ENCODE data around the gene CEPT1. TPM values are rescaled to one million over a fixed set of nuclear protein-coding genes. Genes with fewer than 3 reads are reported as not detected.

CEPT1 gene
- total and polyA plus RNA-seq, 2 of the 4 experiments (the other 2 are of a cell fraction), result 13.3 to 27.4 TPM

GRCh38 chr1:111196213-111196612, 56.2 kb downstream of the CEPT1 start:
- no TSS peak for BruUV-seq (replicated peaks)
- Histone ChIP-seq H3K9me3 (ENCODE audit: control insufficient read depth, insufficient read depth, low read length) (no peaks in the 10 kb centered on the region), H2AFZ (replicated peaks; ENCODE audit: low read length, poor library complexity) (no peak overlapping the region), H2AK5ac (ENCODE audit: low read depth, low read length) (no peak overlapping the region), H4K8ac (ENCODE audit: low read depth in 2 of 2, low read length in 2 of 2) (no peak overlapping the region), H4K5ac (ENCODE audit: low read depth, low read length) (no peak overlapping the region), H2BK15ac (ENCODE audit: low read depth, low read length) (no peak overlapping the region), H3K14ac (replicated peaks; ENCODE audit: low read depth, low read length) (no peak overlapping the region), H3K4me3 (ENCODE audit: insufficient read depth, low read depth, low read length) (no peak overlapping the region), H3K27me3 (ENCODE audit: control insufficient read depth, insufficient read depth, low read length) (peaks cover 4% of the 10 kb centered on the region; the same call in 1 of the 2 replicates), H3K18ac (ENCODE audit: low read depth, low read length) (no peak overlapping the region), H3K23ac (ENCODE audit: low read depth, low read length) (no peak overlapping the region), H4K20me1 (ENCODE audit: insufficient read depth, low read length) (no peaks in the 10 kb centered on the region), H3K4me1 (ENCODE audit: control insufficient read depth, insufficient read depth, low read length) (peaks cover 28% of the 10 kb centered on the region), H2BK120ac (ENCODE audit: low read depth, low read length) (no peak overlapping the region), H3K79me1 (ENCODE audit: low read depth in 1 of 2, low read length in 2 of 2) (0 out of 4 replicates have a peak, but pooled peaks cover 0 to 5% of the 10 kb centered on the region in 2 experiments), H3K27ac (ENCODE audit: insufficient read depth, low read length) (no peak overlapping the region), H3K56ac (ENCODE audit: extremely low read depth, insufficient read depth, low read length) (no peak overlapping the region), H3K4me2 (ENCODE audit: low read depth, low read length) (no peak overlapping the region), H2AK9ac (replicated peaks; ENCODE audit: low read depth, low read length, poor library complexity) (no peak overlapping the region), H4K91ac (ENCODE audit: insufficient read depth, low read depth, low read length) (no peak overlapping the region), H3K9me1 (ENCODE audit: insufficient read depth, low read length) (peaks cover 20% of the 10 kb centered on the region), H3K4ac (ENCODE audit: low read depth, low read length) (no peak overlapping the region), H2BK20ac (ENCODE audit: low read depth, low read length) (no peak overlapping the region), H3K9ac (ENCODE audit: low read depth, low read length) (no peak overlapping the region), H3K36me3 (ENCODE audit: control insufficient read depth, insufficient read depth, low read length) (no peaks in the 10 kb centered on the region), H2BK5ac (ENCODE audit: low read depth, low read length, poor library complexity, severe bottlenecking) (no peak overlapping the region)
- in situ Hi-C loops (cut with MboI; ENCODE audit: low sequenced_read_pairs) (no loop called here), intact Hi-C loops (cut with micrococcal nuclease) (no loop called here), dilution Hi-C loops (cut with HindIII; ENCODE audit: low sequenced_read_pairs, unreplicated experiment) (no loop called here)
- TF ChIP-seq RAD21 (IDR thresholded peaks at IDR 0.05; ENCODE audit: low read length) (no peak), SMC3 (IDR thresholded peaks at IDR 0.05; ENCODE audit: low read depth, low read length) (no peak), MAZ (IDR thresholded peaks at IDR 0.05; ENCODE audit: borderline replicate concordance, low read depth, low read length) (no peak), NFE2L2 (IDR thresholded peaks at IDR 0.05; ENCODE audit: low read depth, low read length) (no peak), POLR2A (IDR thresholded peaks at IDR 0.05; ENCODE audit: low read depth, low read length) (no peak), CTCF (conservative IDR thresholded peaks at IDR 0.05; ENCODE audit: low read depth, low read length) (no peak), MXI1 (IDR thresholded peaks at IDR 0.05; ENCODE audit: borderline replicate concordance, low read depth, low read length) (no peak), USF2 (IDR thresholded peaks at IDR 0.05; ENCODE audit: low read depth, low read length) (no peak), FOS (IDR thresholded peaks at IDR 0.05; ENCODE audit: low read depth, low read length) (no peak), CHD1 (IDR thresholded peaks at IDR 0.05; ENCODE audit: low read depth, low read length) (no peak), RCOR1 (IDR thresholded peaks at IDR 0.05; ENCODE audit: insufficient replicate concordance, low read length) (no peak), RFX5 (IDR thresholded peaks at IDR 0.05; ENCODE audit: low read depth, low read length) (no peak), CEBPB (IDR thresholded peaks at IDR 0.05; ENCODE audit: low read depth, low read length) (no peak), ELK1 (IDR thresholded peaks at IDR 0.05; ENCODE audit: borderline replicate concordance, low read depth, low read length) (no peak), MAFK (IDR thresholded peaks at IDR 0.05; ENCODE audit: low read depth, low read length) (no peak), BHLHE40 (IDR thresholded peaks at IDR 0.05; ENCODE audit: low read depth, low read length) (no peak)
- WGBS, 2 experiments (ENCODE audit: extremely low coverage in 2 of 2, insufficient read length in 1 of 2), result no CpG with 5 or more reads among the region's 2 CpGs
- CTCF ChIA-PET, result interaction anchor here (0.6 kb wide), 1 partner anchor 257 kb away, joined by 3 read pairs; no protein-coding TSS in a partner anchor
- DNase-seq, result no peak
- ATAC-seq (ENCODE audit: low read depth), result no peak
- POLR2A ChIA-PET (ENCODE audit: unreplicated experiment), result no interaction called here

All from IMR-90 (cell line).